ENCODE data around the gene KICS2. TPM values are rescaled to one million over a fixed set of nuclear protein-coding genes. Genes with fewer than 3 reads are reported as not detected.
A peak's percentile ranks its signal among the peaks of the same experiment; 100 is the strongest.

KICS2 gene
- total and polyA plus RNA-seq, 9 of the 15 experiments (the other 6 are each of a cell fraction or from before 2014, with no cell fraction given): 2.3 to 6.4 (median 5.5) TPM

GRCh38 chr12:64222009-64222765 lies at the start of gene KICS2 (continued):
- TF ChIP-seq CHAMP1 (IDR thresholded peaks at IDR 0.05) (no peak), MLLT1 (IDR thresholded peaks at IDR 0.05) (no peak), TGIF2 (CRISPR knock-in tag; IDR thresholded peaks at IDR 0.05) (no peak; the same call in none of the 2 replicates), ATF1 (CRISPR knock-in tag; IDR thresholded peaks at IDR 0.05) (peak; percentile 83), ATF1 (tag; IDR thresholded peaks at IDR 0.05) (peak; percentile 100), MCM3 (IDR thresholded peaks at IDR 0.05) (no peak), ZNF512 (tag; IDR thresholded peaks at IDR 0.05) (no peak), SIX5 (IDR thresholded peaks at IDR 0.05; ENCODE audit: borderline replicate concordance in 1 of 2, insufficient read depth in 1 of 2, low read depth in 1 of 2, low read length in 2 of 2) (no peak), MEIS2 (IDR thresholded peaks at IDR 0.05; ENCODE audit: partially characterized antibody) (peak; percentile 24), PURB (CRISPR knock-in tag; IDR thresholded peaks at IDR 0.05; ENCODE audit: low read depth) (no peak), ZKSCAN3 (CRISPR knock-in tag; IDR thresholded peaks at IDR 0.05) (no peak), ZNF280B (CRISPR knock-in tag; IDR thresholded peaks at IDR 0.05) (no peak), HMG20B (CRISPR knock-in tag; IDR thresholded peaks at IDR 0.05) (no peak), MAFF (IDR thresholded peaks at IDR 0.05; ENCODE audit: low read length) (no peak), ZNF655 (CRISPR knock-in tag; IDR thresholded peaks at IDR 0.05) (no peak), ZBED1 (IDR thresholded peaks at IDR 0.05) (no peak), ZNF274 (IDR thresholded peaks at IDR 0.05; ENCODE audit: borderline replicate concordance, low read depth, low read length) (no peak), VEZF1 (CRISPR knock-in tag; IDR thresholded peaks at IDR 0.05) (no peak; the same call in 1 of the 2 replicates)

All from K562 (cell line).